Measurements from ENCODE around the gene VSX1.

The VSX1 gene

DNA sequence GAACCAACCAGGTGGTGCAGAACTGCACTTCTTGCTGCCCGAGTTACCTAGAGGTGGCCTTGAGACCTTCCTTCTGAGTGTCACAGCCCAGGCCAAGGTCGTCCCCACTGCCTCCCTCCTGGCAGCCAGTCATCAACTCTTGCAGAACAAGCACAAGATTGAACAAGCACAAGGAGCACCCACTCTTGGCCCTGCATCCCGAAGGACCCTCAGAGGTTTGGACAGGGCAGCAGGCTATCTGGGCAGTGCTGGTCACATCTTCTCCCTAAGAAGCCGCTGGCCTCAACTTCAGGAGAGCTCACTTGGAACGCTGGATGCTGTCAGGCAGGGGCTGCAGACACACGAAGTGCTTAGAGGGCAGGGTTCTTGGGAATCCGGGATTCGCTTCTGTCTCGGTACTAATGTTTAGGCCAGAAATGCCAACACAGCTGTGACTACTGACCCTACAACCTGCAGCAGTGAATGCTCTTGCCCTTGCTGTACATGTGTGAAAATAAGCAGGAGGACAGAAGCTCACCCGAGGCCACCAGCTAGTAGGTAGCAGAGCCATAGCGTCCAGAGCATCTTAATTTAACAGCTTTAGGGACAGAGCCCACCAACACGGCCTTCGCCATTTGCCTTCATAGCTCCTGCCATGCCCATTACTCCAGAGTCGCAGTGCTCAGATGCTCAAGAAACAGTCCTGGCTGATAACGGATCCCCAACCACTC lies 20.0 kb downstream of the VSX1 start:
- Histone ChIP-seq H3K27me3 (ENCODE audit: insufficient read depth, poor library complexity, severe bottlenecking) (peaks cover 7% of the 10 kb centered on the region), H3K36me3 (ENCODE audit: low read depth) (no peaks in the 10 kb centered on the region), H3K4me3 (ENCODE audit: severe bottlenecking) (no peak overlapping the region), H3K4me1 (ENCODE audit: insufficient read depth, poor library complexity, severe bottlenecking) (no peaks in the 10 kb centered on the region), H3K9me3 (ENCODE audit: severe bottlenecking) (no peaks in the 10 kb centered on the region), H3K27ac (ENCODE audit: poor library complexity, severe bottlenecking) (no peak overlapping the region)
- TF ChIP-seq, protein P1, sequence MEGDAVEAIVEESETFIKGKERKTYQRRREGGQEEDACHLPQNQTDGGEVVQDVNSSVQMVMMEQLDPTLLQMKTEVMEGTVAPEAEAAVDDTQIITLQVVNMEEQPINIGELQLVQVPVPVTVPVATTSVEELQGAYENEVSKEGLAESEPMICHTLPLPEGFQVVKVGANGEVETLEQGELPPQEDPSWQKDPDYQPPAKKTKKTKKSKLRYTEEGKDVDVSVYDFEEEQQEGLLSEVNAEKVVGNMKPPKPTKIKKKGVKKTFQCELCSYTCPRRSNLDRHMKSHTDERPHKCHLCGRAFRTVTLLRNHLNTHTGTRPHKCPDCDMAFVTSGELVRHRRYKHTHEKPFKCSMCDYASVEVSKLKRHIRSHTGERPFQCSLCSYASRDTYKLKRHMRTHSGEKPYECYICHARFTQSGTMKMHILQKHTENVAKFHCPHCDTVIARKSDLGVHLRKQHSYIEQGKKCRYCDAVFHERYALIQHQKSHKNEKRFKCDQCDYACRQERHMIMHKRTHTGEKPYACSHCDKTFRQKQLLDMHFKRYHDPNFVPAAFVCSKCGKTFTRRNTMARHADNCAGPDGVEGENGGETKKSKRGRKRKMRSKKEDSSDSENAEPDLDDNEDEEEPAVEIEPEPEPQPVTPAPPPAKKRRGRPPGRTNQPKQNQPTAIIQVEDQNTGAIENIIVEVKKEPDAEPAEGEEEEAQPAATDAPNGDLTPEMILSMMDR (IDR thresholded peaks at IDR 0.05; ENCODE audit: poor library complexity, severe bottlenecking) = no peak
- peak; percentile 49 for DNase-seq (ENCODE audit: low spot score)
- ATAC-seq (ENCODE audit: low read depth) = no peak

DNA sequence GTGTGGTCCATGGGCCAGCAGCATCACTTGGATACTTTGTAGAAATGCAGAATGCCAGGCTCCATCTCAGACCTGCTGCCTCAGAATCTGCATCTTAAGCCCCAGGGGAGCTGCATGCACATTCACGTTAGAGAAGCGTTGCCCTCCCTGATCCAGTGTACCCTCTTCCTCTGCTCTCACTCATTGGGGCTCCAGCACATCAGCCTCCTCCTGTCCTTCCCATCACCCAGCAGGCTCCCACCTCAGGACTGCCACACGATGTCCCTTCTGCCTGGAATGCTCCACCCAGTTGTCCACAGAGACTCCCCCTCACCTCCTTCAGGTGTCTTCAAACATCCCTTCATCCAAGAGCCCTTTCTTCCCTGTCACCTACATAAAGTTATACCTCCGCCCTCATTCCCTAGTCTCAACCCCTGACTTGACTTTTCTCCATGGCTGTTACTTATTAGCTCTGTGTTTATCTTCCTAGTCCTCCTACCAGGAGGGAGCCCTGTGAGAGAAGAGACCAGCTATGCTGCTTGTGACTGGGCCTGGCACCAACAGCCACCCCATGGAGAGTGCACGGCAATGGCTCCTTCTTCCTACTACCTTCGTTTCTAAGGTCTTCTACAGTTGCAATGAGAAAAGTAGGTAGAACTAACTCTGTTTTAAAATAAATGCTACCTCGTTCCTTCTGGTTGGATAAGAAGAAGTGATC lies 20.7 kb downstream of the VSX1 start:
- no peaks in the 10 kb centered on the region for H3K4me1 ChIP-seq (ENCODE audit: insufficient read depth, poor library complexity, severe bottlenecking)
- DNase-seq (ENCODE audit: low spot score) (peak; percentile 23), ATAC-seq (ENCODE audit: low read depth) (no peak)
- no peaks in the 10 kb centered on the region for H3K9me3 ChIP-seq (ENCODE audit: severe bottlenecking)
- H3K36me3 ChIP-seq (ENCODE audit: low read depth) = no peaks in the 10 kb centered on the region
- TF ChIP-seq, protein P1 (IDR thresholded peaks at IDR 0.05; ENCODE audit: poor library complexity, severe bottlenecking) = no peak
- peaks cover 7% of the 10 kb centered on the region for H3K27me3 ChIP-seq (ENCODE audit: insufficient read depth, poor library complexity, severe bottlenecking)
- no peak overlapping the region for H3K27ac ChIP-seq (ENCODE audit: poor library complexity, severe bottlenecking)
- H3K4me3 ChIP-seq (ENCODE audit: severe bottlenecking) = no peak overlapping the region

DNA sequence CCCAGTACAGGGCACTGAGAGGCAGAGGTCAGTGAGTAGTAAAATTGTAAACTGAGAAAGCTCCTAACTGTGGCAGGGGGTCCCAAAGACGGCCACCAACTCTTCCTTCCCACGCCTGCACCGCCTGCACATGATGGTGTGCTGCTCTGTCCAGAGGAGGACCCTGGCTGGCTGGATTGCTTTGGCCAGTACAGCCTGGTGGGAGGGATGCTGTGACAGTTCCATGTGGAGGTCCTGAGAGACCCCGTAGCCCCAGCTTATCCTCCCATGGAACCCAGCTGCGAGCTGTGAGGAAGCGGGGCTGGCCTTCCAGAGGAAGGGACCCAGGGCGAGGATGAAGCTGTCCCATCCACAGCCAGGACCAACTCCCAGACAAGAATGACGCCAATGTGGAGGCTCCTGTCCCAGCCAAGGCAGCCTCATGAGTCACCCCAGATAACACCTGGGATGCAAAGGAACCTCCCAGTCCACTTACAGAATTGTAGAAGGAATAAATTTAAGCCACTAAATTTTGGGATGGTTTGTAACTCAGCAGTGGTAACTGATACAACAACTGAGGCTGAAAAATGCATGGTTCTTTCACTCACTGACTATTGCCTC lies 22.0 kb downstream of the VSX1 start:
- ATAC-seq (ENCODE audit: low read depth) (no peak), DNase-seq (ENCODE audit: low spot score) (peak; percentile 47)
- H3K9me3 ChIP-seq (ENCODE audit: severe bottlenecking) = no peaks in the 10 kb centered on the region
- peaks cover 3% of the 10 kb centered on the region for H3K27me3 ChIP-seq (ENCODE audit: insufficient read depth, poor library complexity, severe bottlenecking)
- H3K27ac ChIP-seq (ENCODE audit: poor library complexity, severe bottlenecking) = no peak overlapping the region
- H3K4me1 ChIP-seq (ENCODE audit: insufficient read depth, poor library complexity, severe bottlenecking) = no peaks in the 10 kb centered on the region
- no peak overlapping the region for H3K4me3 ChIP-seq (ENCODE audit: severe bottlenecking)
- TF ChIP-seq, protein P1 (IDR thresholded peaks at IDR 0.05; ENCODE audit: poor library complexity, severe bottlenecking) = no peak
- no peaks in the 10 kb centered on the region for H3K36me3 ChIP-seq (ENCODE audit: low read depth)

DNA sequence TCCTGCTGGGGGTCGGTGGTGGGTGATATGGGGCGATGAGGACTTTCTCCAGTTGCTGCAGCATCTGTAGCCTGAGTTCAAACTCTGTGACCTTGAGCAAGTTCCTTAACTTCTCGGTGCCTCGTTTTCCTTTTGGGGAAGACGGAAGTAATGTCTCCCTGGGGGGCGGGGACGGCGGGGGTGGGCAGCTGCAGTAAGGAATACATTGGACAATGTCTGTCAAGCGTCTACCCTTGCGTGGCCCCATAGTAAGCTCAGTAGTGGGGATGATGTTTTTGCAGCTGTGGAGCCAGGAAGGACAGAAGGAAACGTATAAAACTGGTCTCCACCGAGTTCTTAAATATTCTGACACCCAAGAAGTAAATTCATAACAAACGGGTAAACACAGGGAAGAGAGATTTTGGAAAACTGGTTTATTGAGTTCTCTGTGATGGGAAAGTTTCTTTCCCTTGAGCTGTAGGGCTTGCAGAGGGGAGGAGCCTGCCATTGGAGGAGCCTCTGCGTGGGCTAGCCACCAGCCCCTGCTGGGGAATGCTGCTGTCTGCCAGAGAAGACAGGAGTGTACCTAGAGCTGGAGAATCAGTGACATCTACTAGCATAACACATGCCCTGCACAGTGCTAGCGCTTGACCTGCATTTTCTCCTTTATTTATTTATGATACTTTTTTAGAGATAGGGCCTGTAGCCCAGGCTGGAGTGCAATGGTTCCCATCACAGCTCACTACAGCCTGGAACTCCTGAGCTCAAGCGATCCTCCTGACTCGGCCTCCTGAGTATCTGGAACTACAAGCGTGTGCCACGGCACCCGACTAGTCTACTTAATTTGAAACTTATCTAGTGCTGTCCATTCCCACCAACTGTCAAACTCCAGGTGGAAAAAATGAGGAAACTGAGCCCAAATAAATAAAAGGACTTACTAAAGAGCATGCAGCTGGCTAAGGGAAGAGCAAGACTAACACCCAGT lies 22.8 kb downstream of the VSX1 start:
- no peaks in the 10 kb centered on the region for H3K4me1 ChIP-seq (ENCODE audit: insufficient read depth, poor library complexity, severe bottlenecking)
- no peak for ATAC-seq (ENCODE audit: low read depth)

More for the DNA sequence above, 22.8 kb downstream of the VSX1 start:
- H3K9me3 ChIP-seq (ENCODE audit: severe bottlenecking) = no peaks in the 10 kb centered on the region
- peaks cover 3% of the 10 kb centered on the region for H3K27me3 ChIP-seq (ENCODE audit: insufficient read depth, poor library complexity, severe bottlenecking)
- H3K27ac ChIP-seq (ENCODE audit: poor library complexity, severe bottlenecking) = no peak overlapping the region
- peak; percentile 35 for DNase-seq (ENCODE audit: low spot score)
- H3K4me3 ChIP-seq (ENCODE audit: severe bottlenecking) = no peak overlapping the region
- TF ChIP-seq, protein P1 (IDR thresholded peaks at IDR 0.05; ENCODE audit: poor library complexity, severe bottlenecking) = no peak
- H3K36me3 ChIP-seq (ENCODE audit: low read depth) = no peaks in the 10 kb centered on the region
